ENCODE results near the gene SLC16A8. TPM values are rescaled to one million over a fixed set of nuclear protein-coding genes. Genes with fewer than 3 reads are reported as not detected.
"Not testable (repeated sequence)": the region's sequence is repeated elsewhere in the genome, so short reads cannot be mapped to it uniquely, and the experiment has no call there.

The SLC16A8 gene
- total and polyA plus RNA-seq, 2 donors from 2014 or later: 0.31 to 0.92 TPM

DNA sequence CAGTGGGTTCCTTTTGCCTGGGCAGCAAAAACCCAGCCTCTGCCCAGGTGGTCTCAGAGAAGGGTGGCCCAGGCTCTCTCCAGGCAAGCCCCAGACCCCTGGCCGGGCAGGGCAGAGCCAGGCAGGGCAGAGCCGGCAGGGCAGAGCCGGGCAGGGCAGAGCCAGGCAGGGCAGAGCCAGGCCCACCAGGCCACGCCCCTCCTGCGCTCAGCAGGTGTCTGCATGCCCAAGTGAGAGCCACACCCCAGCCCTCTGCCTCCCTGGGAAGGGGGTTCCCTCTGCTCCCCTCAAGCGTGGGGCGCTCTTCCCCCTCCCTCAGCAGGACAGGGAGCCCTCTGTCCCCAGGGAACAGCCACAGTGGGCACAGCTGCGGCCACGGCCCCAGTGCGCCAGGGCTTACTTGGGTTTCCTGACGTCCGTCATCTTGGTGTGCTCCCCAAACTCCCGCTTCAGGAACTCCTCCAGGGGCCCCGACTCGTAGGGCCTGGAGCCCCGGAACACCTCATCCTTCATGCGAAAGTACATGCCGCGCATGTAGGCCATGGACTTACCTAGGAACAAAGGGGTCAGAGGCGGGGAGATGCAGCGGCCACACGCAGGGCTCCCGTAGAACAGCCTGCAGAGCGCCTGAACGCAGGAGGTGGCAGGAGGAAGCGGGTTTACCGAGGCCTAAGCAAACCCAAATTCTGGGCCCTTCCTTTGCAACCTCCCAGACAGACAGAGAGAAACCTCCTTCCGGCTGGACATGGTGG, 36.6 kb upstream of the SLC16A8 start:
- peak in 1 of 5 donors; percentile 68 for DNase-seq
- intact Hi-C loops (cut with DNase I): no loop called here
- Histone ChIP-seq H3K36me3 (ENCODE audit: control insufficient read depth in 2 of 3, insufficient read depth in 3 of 3, low read length in 3 of 3) (peaks cover 0 to 7% (median 0%) of the 10 kb centered on the region in 3 donors), H3K27me3 (ENCODE audit: control insufficient read depth, insufficient read depth, low read length) (no peaks in the 10 kb centered on the region), H3K9ac (ENCODE audit: low read length in 3 of 3) (no peak overlapping the region), H3K27ac (ENCODE audit: low read depth in 2 of 2, low read length in 2 of 2) (no peak overlapping the region), H3K4me3 (ENCODE audit: low read length in 3 of 3) (no peak overlapping the region), H3K9me3 (ENCODE audit: control insufficient read depth in 2 of 3, insufficient read depth in 1 of 3, low read length in 3 of 3) (no peaks in the 10 kb centered on the region), H3K4me1 (ENCODE audit: control insufficient read depth in 2 of 3, insufficient read depth in 2 of 3, low read depth in 1 of 3, low read length in 3 of 3) (no peaks in the 10 kb centered on the region)
- FAIRE-seq: no peak
- TF ChIP-seq, protein P1, sequence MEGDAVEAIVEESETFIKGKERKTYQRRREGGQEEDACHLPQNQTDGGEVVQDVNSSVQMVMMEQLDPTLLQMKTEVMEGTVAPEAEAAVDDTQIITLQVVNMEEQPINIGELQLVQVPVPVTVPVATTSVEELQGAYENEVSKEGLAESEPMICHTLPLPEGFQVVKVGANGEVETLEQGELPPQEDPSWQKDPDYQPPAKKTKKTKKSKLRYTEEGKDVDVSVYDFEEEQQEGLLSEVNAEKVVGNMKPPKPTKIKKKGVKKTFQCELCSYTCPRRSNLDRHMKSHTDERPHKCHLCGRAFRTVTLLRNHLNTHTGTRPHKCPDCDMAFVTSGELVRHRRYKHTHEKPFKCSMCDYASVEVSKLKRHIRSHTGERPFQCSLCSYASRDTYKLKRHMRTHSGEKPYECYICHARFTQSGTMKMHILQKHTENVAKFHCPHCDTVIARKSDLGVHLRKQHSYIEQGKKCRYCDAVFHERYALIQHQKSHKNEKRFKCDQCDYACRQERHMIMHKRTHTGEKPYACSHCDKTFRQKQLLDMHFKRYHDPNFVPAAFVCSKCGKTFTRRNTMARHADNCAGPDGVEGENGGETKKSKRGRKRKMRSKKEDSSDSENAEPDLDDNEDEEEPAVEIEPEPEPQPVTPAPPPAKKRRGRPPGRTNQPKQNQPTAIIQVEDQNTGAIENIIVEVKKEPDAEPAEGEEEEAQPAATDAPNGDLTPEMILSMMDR (IDR thresholded peaks at IDR 0.05; ENCODE audit: borderline replicate concordance, extremely low read depth, insufficient read depth): no peak

DNA sequence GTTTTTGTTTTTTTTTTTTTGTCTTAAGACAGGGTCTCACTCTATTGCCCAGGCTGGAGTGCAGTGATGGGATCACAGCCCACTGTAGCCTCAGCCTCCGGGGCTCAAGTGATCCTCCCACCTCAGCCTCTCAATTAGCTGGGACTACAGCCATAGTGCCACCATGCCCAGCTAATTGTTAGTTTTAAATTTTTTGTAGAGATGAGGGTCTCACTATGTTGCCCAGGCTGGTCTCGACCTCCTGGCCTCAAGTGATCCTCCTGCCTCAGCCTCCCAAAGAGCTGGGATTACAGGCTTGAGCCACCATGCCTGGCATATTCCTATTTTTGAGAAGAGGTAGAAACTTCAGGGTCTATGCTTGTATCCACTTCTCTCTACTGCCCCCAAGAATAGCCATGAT, 34.8 kb upstream of the SLC16A8 start:
- H3K27me3 ChIP-seq (ENCODE audit: control insufficient read depth, insufficient read depth, low read length); H3K9ac ChIP-seq (ENCODE audit: low read length in 3 of 3); H3K4me3 ChIP-seq (ENCODE audit: low read length in 3 of 3); H3K9me3 ChIP-seq (ENCODE audit: control insufficient read depth in 2 of 3, insufficient read depth in 1 of 3, low read length in 3 of 3); intact Hi-C loops (cut with DNase I); H3K4me1 ChIP-seq (ENCODE audit: control insufficient read depth in 2 of 3, insufficient read depth in 2 of 3, low read depth in 1 of 3, low read length in 3 of 3); H3K36me3 ChIP-seq (ENCODE audit: control insufficient read depth in 2 of 3, insufficient read depth in 3 of 3, low read length in 3 of 3); FAIRE-seq; H3K27ac ChIP-seq (ENCODE audit: low read depth in 2 of 2, low read length in 2 of 2); DNase-seq: not testable (repeated sequence)

DNA sequence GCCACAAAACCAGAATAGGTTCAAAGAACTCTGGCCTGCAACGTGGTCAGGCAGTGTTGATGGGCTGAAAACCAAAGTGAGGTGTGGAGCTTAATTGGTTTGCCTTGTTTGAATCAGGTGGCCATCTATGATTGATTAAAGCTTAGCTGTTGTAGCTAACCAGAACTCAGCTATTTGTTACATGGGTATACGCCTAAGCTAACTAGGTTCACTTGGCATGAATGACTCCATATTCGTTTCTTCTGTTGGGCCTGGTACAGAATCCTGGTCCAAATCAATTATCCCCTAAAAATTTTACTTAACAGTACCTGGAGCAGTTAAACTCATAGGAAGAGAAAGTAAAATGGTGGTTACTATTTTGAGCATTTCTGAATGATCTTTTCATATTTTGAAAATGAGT, 34.2 kb upstream of the SLC16A8 start:
- no peak overlapping the region for H3K9ac ChIP-seq (ENCODE audit: low read length in 3 of 3)
- H3K36me3 ChIP-seq (ENCODE audit: control insufficient read depth in 2 of 3, insufficient read depth in 3 of 3, low read length in 3 of 3): no peaks in the 10 kb centered on the region
- H3K27me3 ChIP-seq (ENCODE audit: control insufficient read depth, insufficient read depth, low read length): no peaks in the 10 kb centered on the region
- intact Hi-C loops (cut with DNase I): no loop called here
- peaks cover 0 to 3% (median 0%) of the 10 kb centered on the region in 3 donors for H3K4me1 ChIP-seq (ENCODE audit: control insufficient read depth in 2 of 3, insufficient read depth in 2 of 3, low read depth in 1 of 3, low read length in 3 of 3)
- no peak overlapping the region for H3K4me3 ChIP-seq (ENCODE audit: low read length in 3 of 3)
- peak in 1 of 5 donors; percentile 6 for DNase-seq
- H3K27ac ChIP-seq (ENCODE audit: low read depth in 2 of 2, low read length in 2 of 2): no peak overlapping the region
- FAIRE-seq: no peak
- TF ChIP-seq, protein P1 (IDR thresholded peaks at IDR 0.05; ENCODE audit: borderline replicate concordance, extremely low read depth, insufficient read depth): no peak
- no peaks in the 10 kb centered on the region for H3K9me3 ChIP-seq (ENCODE audit: control insufficient read depth in 2 of 3, insufficient read depth in 1 of 3, low read length in 3 of 3)

DNA sequence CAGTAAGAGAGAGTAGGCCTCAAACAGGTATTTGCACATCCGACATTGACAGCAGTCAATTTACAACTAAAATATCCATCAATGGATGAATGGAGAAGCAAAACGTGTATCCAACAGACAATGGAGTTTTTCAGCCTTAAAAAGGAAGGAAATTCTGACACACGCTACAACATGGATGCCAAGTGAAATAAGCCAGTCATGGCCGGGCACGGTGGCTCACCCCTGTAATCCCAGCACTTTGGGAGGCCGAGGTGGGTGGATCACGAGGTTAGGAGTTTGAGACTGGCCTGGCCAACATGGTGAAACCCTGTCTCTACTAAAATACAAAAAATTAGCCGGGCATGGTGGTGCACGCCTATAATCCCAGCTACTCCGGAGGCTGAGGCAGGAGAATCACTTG, 33.6 kb upstream of the SLC16A8 start:
- intact Hi-C loops (cut with DNase I); H3K36me3 ChIP-seq (ENCODE audit: control insufficient read depth in 2 of 3, insufficient read depth in 3 of 3, low read length in 3 of 3); H3K9me3 ChIP-seq (ENCODE audit: control insufficient read depth in 2 of 3, insufficient read depth in 1 of 3, low read length in 3 of 3); H3K4me1 ChIP-seq (ENCODE audit: control insufficient read depth in 2 of 3, insufficient read depth in 2 of 3, low read depth in 1 of 3, low read length in 3 of 3); H3K27me3 ChIP-seq (ENCODE audit: control insufficient read depth, insufficient read depth, low read length); FAIRE-seq; H3K4me3 ChIP-seq (ENCODE audit: low read length in 3 of 3); H3K9ac ChIP-seq (ENCODE audit: low read length in 3 of 3); H3K27ac ChIP-seq (ENCODE audit: low read depth in 2 of 2, low read length in 2 of 2); DNase-seq: not testable (repeated sequence)

Measured in kidney (tissue), 14 donors.